Nephron progenitor cell (in vitro differentiated cells): ENCODE results near the gene CENPO.

Experiments used
- DNase-seq: peaks from one replicate; pipeline ENCODE4 v3.0.0; 2021
- H3K27ac Mint-ChIP-seq: 2 replicates; pipeline ENCODE4 v1.8.0; 2021; ENCODE audit warnings: mild to moderate bottlenecking, moderate library complexity, mixed read lengths
- H3K27me3 Mint-ChIP-seq: 2 replicates; pipeline ENCODE4 v1.8.0; 2021; ENCODE audit warnings: mild to moderate bottlenecking, low read depth, mixed read lengths; ENCODE audit not compliant: poor library complexity
- H3K36me3 Mint-ChIP-seq: 2 replicates; pipeline ENCODE4 v1.8.0; 2021; ENCODE audit warnings: low read depth, mixed read lengths
- H3K4me1 Mint-ChIP-seq: 2 replicates; pipeline ENCODE4 v1.8.0; 2021; ENCODE audit warnings: mixed read lengths
- H3K4me3 Mint-ChIP-seq: 2 replicates; pipeline ENCODE4 v1.8.0; 2021; ENCODE audit warnings: mild to moderate bottlenecking, moderate library complexity, mixed read lengths
- H3K9me3 Mint-ChIP-seq: 2 replicates; pipeline ENCODE4 v1.8.0; 2021; ENCODE audit warnings: mild to moderate bottlenecking, moderate library complexity, mixed read lengths
- CTCF ChIP-seq: fragments of 200-600 bp; sonication (generic); IDR thresholded peaks from 2 replicates; pipeline ENCODE4 v1.5.0; 2021; ENCODE audit warnings: antibody characterized with exemption

Gene CENPO

GRCh38 chr2:24822049-24822706 is 29.0 kb downstream of the CENPO start:
- Mint-ChIP-seq H3K9me3 (no peaks in the 10 kb centered on the region), H3K36me3 (peaks cover 71% of the 10 kb centered on the region), H3K4me3 (no peak overlapping the region), H3K27ac (peak overlapping the region; percentile 88), H3K27me3 (peaks cover 3% of the 10 kb centered on the region), H3K4me1 (peaks cover 20% of the 10 kb centered on the region)
- no peak for TF ChIP-seq CTCF
- DNase-seq: no peak

- Mint-ChIP-seq H3K4me1 (peaks cover 30% of the 10 kb centered on the region), H3K27me3 (peaks cover 3% of the 10 kb centered on the region), H3K27ac (peak overlapping the region; percentile 61), H3K36me3 (peaks cover 59% of the 10 kb centered on the region), H3K9me3 (no peaks in the 10 kb centered on the region), H3K4me3 (no peak overlapping the region)
- no peak for TF ChIP-seq CTCF
- DNase-seq: no peak
Observed at GRCh38 chr2:24824071-24824588, 30.9 kb downstream of the CENPO start.

- peaks cover 54% of the 10 kb centered on the region for H3K36me3 Mint-ChIP-seq
- TF ChIP-seq CTCF: peak; percentile 29
- no peak overlapping the region for H3K27ac Mint-ChIP-seq
- H3K9me3 Mint-ChIP-seq: no peaks in the 10 kb centered on the region
- no peak for DNase-seq
- H3K27me3 Mint-ChIP-seq: peaks cover 3% of the 10 kb centered on the region
- no peak overlapping the region for H3K4me3 Mint-ChIP-seq
- H3K4me1 Mint-ChIP-seq: peaks cover 30% of the 10 kb centered on the region
Observed at GRCh38 chr2:24824966-24825882, 32.0 kb downstream of the CENPO start.

DNA sequence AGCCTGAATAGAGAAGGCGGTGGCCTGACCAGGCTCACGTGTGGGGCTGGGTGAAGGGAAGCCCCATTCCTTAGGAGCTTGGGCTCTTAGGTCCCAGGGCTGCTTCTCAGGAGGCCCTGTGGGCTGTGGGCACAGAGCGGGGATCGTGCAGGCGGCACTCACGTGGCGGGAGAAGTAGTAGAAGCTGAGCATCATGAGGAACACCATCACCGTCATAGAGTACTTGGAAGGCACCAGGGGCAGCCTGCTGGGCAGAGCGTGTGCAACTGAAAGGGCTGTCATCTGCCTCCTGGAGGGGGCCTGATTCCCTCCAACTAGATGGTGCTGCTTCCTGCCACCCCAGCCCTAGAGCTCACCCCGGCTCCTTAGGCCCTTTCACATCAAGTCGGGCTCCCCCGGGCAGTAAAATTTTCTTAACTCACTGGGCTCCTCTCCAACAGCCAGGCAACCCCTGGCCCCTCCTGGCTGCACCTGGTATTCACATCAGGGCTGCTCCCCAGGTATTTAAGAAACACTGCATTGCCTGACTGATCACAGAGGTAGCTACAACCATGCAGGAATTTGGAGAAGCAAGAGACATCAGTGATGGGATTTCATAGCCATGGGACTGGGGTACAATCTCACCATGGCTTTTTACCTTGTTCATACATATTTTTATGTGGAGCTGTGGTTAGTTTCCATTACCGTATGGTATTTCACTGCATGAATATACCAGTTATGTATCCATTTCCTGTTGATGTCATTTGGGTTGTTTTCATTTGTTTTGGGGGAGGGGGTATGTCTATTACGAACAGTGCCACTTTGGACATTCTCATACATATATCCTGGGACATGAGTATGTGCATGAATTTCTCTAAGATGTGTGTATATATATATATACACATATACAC is 32.9 kb downstream of the CENPO start:
- no peak for TF ChIP-seq CTCF
- DNase-seq: no peak
- Mint-ChIP-seq H3K4me3 (no peak overlapping the region), H3K27ac (no peak overlapping the region), H3K27me3 (peaks cover 3% of the 10 kb centered on the region), H3K9me3 (no peaks in the 10 kb centered on the region), H3K36me3 (peaks cover 50% of the 10 kb centered on the region), H3K4me1 (peaks cover 27% of the 10 kb centered on the region)

GRCh38 chr2:24826773-24827145 is 33.5 kb downstream of the CENPO start:
- H3K36me3 Mint-ChIP-seq: peaks cover 43% of the 10 kb centered on the region
- DNase-seq: no peak
- H3K27ac Mint-ChIP-seq: no peak overlapping the region
- peaks cover 3% of the 10 kb centered on the region for H3K27me3 Mint-ChIP-seq
- no peak overlapping the region for H3K4me3 Mint-ChIP-seq
- H3K4me1 Mint-ChIP-seq: peaks cover 28% of the 10 kb centered on the region
- H3K9me3 Mint-ChIP-seq: no peaks in the 10 kb centered on the region
- no peak for TF ChIP-seq CTCF
